ENCODE results near the gene ADM2.
A peak's percentile ranks its signal among the peaks of the same experiment; 100 is the strongest.
"Not testable (repeated sequence)": the region's sequence is repeated elsewhere in the genome, so short reads cannot be mapped to it uniquely, and the experiment has no call there.

The ADM2 gene

GRCh38 chr22:50506611-50507420 is 25.5 kb downstream of the ADM2 start:
- DNase-seq: no peak

GRCh38 chr22:50507421-50507990 is 26.2 kb downstream of the ADM2 start, which contains the start of gene LMF2:
TSS of gene LMF2 (minus strand) at chr22:50507702. CDS start at chr22:50507675, 27 bp downstream.
- peak; percentile 94 for DNase-seq

GRCh38 chr22:50507991-50508884 is 26.9 kb downstream of the ADM2 start, which contains the start of gene NCAPH2:
TSS of gene NCAPH2 (plus strand) at chr22:50508224. CDS start at chr22:50508338, 114 bp downstream.
- peak; percentile 97 for DNase-seq

- DNase-seq: no peak
Measured at GRCh38 chr22:50508897-50509296, 27.6 kb downstream of the ADM2 start.

GRCh38 chr22:50513175-50513574 is 31.8 kb downstream of the ADM2 start:
- DNase-seq: no peak

- DNase-seq: no peak
Measured at GRCh38 chr22:50516068-50516467, 34.7 kb downstream of the ADM2 start.

GRCh38 chr22:50516891-50517290 is 35.5 kb downstream of the ADM2 start:
- DNase-seq: no peak

GRCh38 chr22:50517495-50518260 is 36.3 kb downstream of the ADM2 start:
- DNase-seq: no peak

GRCh38 chr22:50518606-50519005 is 37.3 kb downstream of the ADM2 start:
- DNase-seq: no peak

GRCh38 chr22:50519151-50519550 is 37.8 kb downstream of the ADM2 start:
- no peak for DNase-seq

GRCh38 chr22:50520184-50520583 is 38.8 kb downstream of the ADM2 start:
- not testable (repeated sequence) for DNase-seq

GRCh38 chr22:50520826-50521453 is 39.6 kb downstream of the ADM2 start:
- DNase-seq: no peak

GRCh38 chr22:50521710-50522109 is 40.4 kb downstream of the ADM2 start:
- DNase-seq: no peak

GRCh38 chr22:50522208-50522805 is 41.0 kb downstream of the ADM2 start:
- DNase-seq: no peak

GRCh38 chr22:50522806-50523438 is 41.6 kb downstream of the ADM2 start:
- DNase-seq: no peak

GRCh38 chr22:50523458-50523805 is 42.1 kb downstream of the ADM2 start:
- DNase-seq: no peak

GRCh38 chr22:50523806-50524675 is 42.7 kb downstream of the ADM2 start:
- no peak for DNase-seq

GRCh38 chr22:50524676-50525103 is 43.3 kb downstream of the ADM2 start:
- no peak for DNase-seq

GRCh38 chr22:50525104-50525857 is 43.9 kb downstream of the ADM2 start, which contains the start of gene SCO2:
TSS of gene SCO2 (minus strand) at chr22:50525598. CDS start at chr22:50524411, 1,187 bp downstream.
- peak; percentile 97 for DNase-seq

- no peak for DNase-seq
Measured at GRCh38 chr22:50525858-50526107, 44.4 kb downstream of the ADM2 start.

All from CD4-positive, alpha-beta T cell treated with Interleukin-17A for 1 hour (primary cell).